ENCODE measurements around the gene WDFY4.

WDFY4 gene

GRCh38 chr10:48773580-48773979 lies 88.9 kb downstream of the WDFY4 start:
- peaks cover 5 to 7% of the 10 kb centered on the region in 2 donors for H3K27me3 Mint-ChIP-seq
- ATAC-seq (replicated peaks) (no peak), DNase-seq (no peak)
- H3K27ac Mint-ChIP-seq, result no peak overlapping the region
- no peak overlapping the region for H3K4me3 Mint-ChIP-seq
- no peaks in the 10 kb centered on the region for H3K9me3 Mint-ChIP-seq
- no peaks in the 10 kb centered on the region for H3K4me1 Mint-ChIP-seq (ENCODE audit: low read depth in 2 of 2)
- H3K36me3 Mint-ChIP-seq (ENCODE audit: insufficient read depth), result peaks cover 3% of the 10 kb centered on the region

GRCh38 chr10:48774416-48775205 lies 89.9 kb downstream of the WDFY4 start:
- no peak overlapping the region for H3K27ac Mint-ChIP-seq
- ATAC-seq (replicated peaks) (no peak), DNase-seq (no peak)
- no peaks in the 10 kb centered on the region for H3K4me1 Mint-ChIP-seq (ENCODE audit: low read depth in 2 of 2)
- H3K4me3 Mint-ChIP-seq, result no peak overlapping the region
- peaks cover 3% of the 10 kb centered on the region for H3K36me3 Mint-ChIP-seq (ENCODE audit: insufficient read depth)
- no peaks in the 10 kb centered on the region for H3K9me3 Mint-ChIP-seq
- H3K27me3 Mint-ChIP-seq, result peaks cover 5 to 7% of the 10 kb centered on the region in 2 donors

GRCh38 chr10:48775206-48775517 lies 90.5 kb downstream of the WDFY4 start:
- H3K27ac Mint-ChIP-seq, result no peak overlapping the region
- no peaks in the 10 kb centered on the region for H3K4me1 Mint-ChIP-seq (ENCODE audit: low read depth in 2 of 2)
- H3K4me3 Mint-ChIP-seq, result no peak overlapping the region
- H3K27me3 Mint-ChIP-seq, result peaks cover 5 to 7% of the 10 kb centered on the region in 2 donors
- ATAC-seq (replicated peaks) (no peak), DNase-seq (no peak)
- peaks cover 3% of the 10 kb centered on the region for H3K36me3 Mint-ChIP-seq (ENCODE audit: insufficient read depth)
- H3K9me3 Mint-ChIP-seq, result no peaks in the 10 kb centered on the region

GRCh38 chr10:48776005-48776522 lies 91.4 kb downstream of the WDFY4 start:
- ATAC-seq (replicated peaks), result no peak
- Mint-ChIP-seq H3K27me3 (peaks cover 5 to 7% of the 10 kb centered on the region in 2 donors), H3K27ac (no peak overlapping the region), H3K4me3 (no peak overlapping the region), H3K4me1 (ENCODE audit: low read depth in 2 of 2) (no peaks in the 10 kb centered on the region), H3K36me3 (ENCODE audit: insufficient read depth) (peaks cover 3% of the 10 kb centered on the region), H3K9me3 (no peaks in the 10 kb centered on the region)
- no peak for DNase-seq

GRCh38 chr10:48776528-48776927 lies 91.9 kb downstream of the WDFY4 start:
- Mint-ChIP-seq H3K36me3 (ENCODE audit: insufficient read depth) (peaks cover 3% of the 10 kb centered on the region), H3K27ac (no peak overlapping the region), H3K4me3 (no peak overlapping the region), H3K4me1 (ENCODE audit: low read depth in 2 of 2) (no peaks in the 10 kb centered on the region), H3K27me3 (peaks cover 4 to 7% of the 10 kb centered on the region in 2 donors), H3K9me3 (no peaks in the 10 kb centered on the region)
- DNase-seq (no peak), ATAC-seq (replicated peaks) (no peak)

- Mint-ChIP-seq H3K27me3 (peaks cover 0 to 7% of the 10 kb centered on the region in 2 donors), H3K36me3 (ENCODE audit: insufficient read depth) (peaks cover 3% of the 10 kb centered on the region), H3K27ac (no peak overlapping the region), H3K4me1 (ENCODE audit: low read depth in 2 of 2) (no peaks in the 10 kb centered on the region), H3K4me3 (no peak overlapping the region), H3K9me3 (no peaks in the 10 kb centered on the region)
- no peak for DNase-seq
- no peak for ATAC-seq (replicated peaks)
These were observed 92.4 kb downstream of the WDFY4 start for GRCh38 chr10:48777110-48777509.

GRCh38 chr10:48778193-48778857 lies 93.7 kb downstream of the WDFY4 start:
- Mint-ChIP-seq H3K4me1 (ENCODE audit: low read depth in 2 of 2) (no peaks in the 10 kb centered on the region), H3K9me3 (no peaks in the 10 kb centered on the region), H3K27ac (no peak overlapping the region), H3K36me3 (ENCODE audit: insufficient read depth) (peaks cover 3% of the 10 kb centered on the region), H3K4me3 (no peak overlapping the region), H3K27me3 (peaks cover 0 to 7% of the 10 kb centered on the region in 2 donors)
- ATAC-seq (replicated peaks), result no peak
- no peak for DNase-seq

- ATAC-seq (replicated peaks), result no peak
- no peaks in the 10 kb centered on the region for H3K9me3 Mint-ChIP-seq
These were observed 94.4 kb downstream of the WDFY4 start for GRCh38 chr10:48779077-48779476.

GRCh38 chr10:48779546-48780152 lies 95.0 kb downstream of the WDFY4 start:
- DNase-seq, result no peak
- Mint-ChIP-seq H3K9me3 (no peaks in the 10 kb centered on the region), H3K36me3 (ENCODE audit: insufficient read depth) (peaks cover 3% of the 10 kb centered on the region), H3K4me1 (ENCODE audit: low read depth in 2 of 2) (no peaks in the 10 kb centered on the region), H3K4me3 (no peak overlapping the region), H3K27me3 (peaks cover 0 to 1% of the 10 kb centered on the region in 2 donors), H3K27ac (no peak overlapping the region)
- no peak for ATAC-seq (replicated peaks)

More at GRCh38 chr10:48779077-48779476, 94.4 kb downstream of the WDFY4 start:
- DNase-seq, result no peak
- no peak overlapping the region for H3K27ac Mint-ChIP-seq
- H3K4me3 Mint-ChIP-seq, result no peak overlapping the region
- no peaks in the 10 kb centered on the region for H3K4me1 Mint-ChIP-seq (ENCODE audit: low read depth in 2 of 2)
- peaks cover 0 to 7% of the 10 kb centered on the region in 2 donors for H3K27me3 Mint-ChIP-seq
- peaks cover 3% of the 10 kb centered on the region for H3K36me3 Mint-ChIP-seq (ENCODE audit: insufficient read depth)

- Mint-ChIP-seq H3K27ac (no peak overlapping the region), H3K4me1 (ENCODE audit: low read depth in 2 of 2) (no peaks in the 10 kb centered on the region), H3K36me3 (ENCODE audit: insufficient read depth) (no peaks in the 10 kb centered on the region), H3K27me3 (no peaks in the 10 kb centered on the region), H3K4me3 (no peak overlapping the region), H3K9me3 (no peaks in the 10 kb centered on the region)
- DNase-seq, result no peak
- ATAC-seq (replicated peaks), result no peak
These were observed 95.7 kb downstream of the WDFY4 start for GRCh38 chr10:48780341-48780740.

- H3K4me3 Mint-ChIP-seq, result no peak overlapping the region
- no peak overlapping the region for H3K27ac Mint-ChIP-seq
- no peak for ATAC-seq (replicated peaks)
- H3K36me3 Mint-ChIP-seq (ENCODE audit: insufficient read depth), result no peaks in the 10 kb centered on the region
- H3K9me3 Mint-ChIP-seq, result no peaks in the 10 kb centered on the region
- DNase-seq, result no peak
- H3K4me1 Mint-ChIP-seq (ENCODE audit: low read depth in 2 of 2), result no peaks in the 10 kb centered on the region
- H3K27me3 Mint-ChIP-seq, result no peaks in the 10 kb centered on the region
These were observed 97.7 kb downstream of the WDFY4 start for GRCh38 chr10:48782386-48782785.

- no peaks in the 10 kb centered on the region for H3K36me3 Mint-ChIP-seq (ENCODE audit: insufficient read depth)
- no peak overlapping the region for H3K4me3 Mint-ChIP-seq
- no peaks in the 10 kb centered on the region for H3K9me3 Mint-ChIP-seq
- peaks cover 0 to 5% of the 10 kb centered on the region in 2 donors for H3K27me3 Mint-ChIP-seq
- no peak overlapping the region for H3K27ac Mint-ChIP-seq
- no peak for DNase-seq
- no peak for ATAC-seq (replicated peaks)
- H3K4me1 Mint-ChIP-seq (ENCODE audit: low read depth in 2 of 2), result no peaks in the 10 kb centered on the region
These were observed 99.4 kb downstream of the WDFY4 start for GRCh38 chr10:48784031-48784430.

- Mint-ChIP-seq H3K4me1 (ENCODE audit: low read depth in 2 of 2) (no peaks in the 10 kb centered on the region), H3K9me3 (no peaks in the 10 kb centered on the region), H3K27me3 (peaks cover 12 to 15% of the 10 kb centered on the region in 2 donors), H3K4me3 (no peak overlapping the region), H3K27ac (no peak overlapping the region), H3K36me3 (ENCODE audit: insufficient read depth) (no peaks in the 10 kb centered on the region)
- ATAC-seq (replicated peaks) (no peak), DNase-seq (no peak)
These were observed 101.1 kb downstream of the WDFY4 start for GRCh38 chr10:48785796-48786195.

All from effector memory CD8-positive, alpha-beta T cell (primary cell).